ENCODE results near the gene FUCA2.
"Not testable (repeated sequence)": the region's sequence is repeated elsewhere in the genome, so short reads cannot be mapped to it uniquely, and the experiment has no call there.

The FUCA2 gene

GRCh38 chr6:143490244-143490643 lies 21.3 kb downstream of the FUCA2 start:
- no peak for DNase-seq

- no peak for DNase-seq
These were observed 24.8 kb downstream of the FUCA2 start for GRCh38 chr6:143486752-143487151.

GRCh38 chr6:143485967-143486366 lies 25.6 kb downstream of the FUCA2 start:
- no peak for DNase-seq

- DNase-seq, result no peak
These were observed 28.9 kb downstream of the FUCA2 start for GRCh38 chr6:143482593-143482992.

GRCh38 chr6:143478479-143479062 lies 32.9 kb downstream of the FUCA2 start:
- no peak for DNase-seq

- DNase-seq, result no peak
These were observed 35.0 kb downstream of the FUCA2 start for GRCh38 chr6:143476545-143476944.

GRCh38 chr6:143471822-143472221 lies 39.7 kb downstream of the FUCA2 start:
- DNase-seq, result no peak

GRCh38 chr6:143468823-143469222 lies 42.7 kb downstream of the FUCA2 start:
- not testable (repeated sequence) for DNase-seq

GRCh38 chr6:143468026-143468425 lies 43.5 kb downstream of the FUCA2 start:
- DNase-seq, result no peak

GRCh38 chr6:143465546-143465945 lies 46.0 kb downstream of the FUCA2 start:
- no peak for DNase-seq

- no peak for DNase-seq
These were observed 53.8 kb downstream of the FUCA2 start for GRCh38 chr6:143457563-143458359.

GRCh38 chr6:143451531-143451930 lies 60.0 kb downstream of the FUCA2 start:
- no peak for DNase-seq

- DNase-seq, result peak; percentile 91
These were observed 60.8 kb downstream of the FUCA2 start, which contains the start of the genes ADAT2 and PEX3 for GRCh38 chr6:143450453-143451371. Gene ADAT2, minus strand, starts transcription at chr6:143450695. Its CDS starts 37 bp downstream, at chr6:143450658. Gene PEX3, plus strand, starts transcription at chr6:143450805. Its CDS starts 238 bp downstream, at chr6:143451043.

GRCh38 chr6:143449714-143450452 lies 61.6 kb downstream of the FUCA2 start:
- peak; percentile 46 for DNase-seq

GRCh38 chr6:143449082-143449713 lies 62.3 kb downstream of the FUCA2 start:
- DNase-seq, result no peak

GRCh38 chr6:143447865-143448264 lies 63.7 kb downstream of the FUCA2 start:
- DNase-seq, result not testable (repeated sequence)
